ENCODE measurements around the gene TMEM161A.

GRCh38 chr19:19078801-19079200 is 59.5 kb downstream of the TMEM161A start:
- TF ChIP-seq POLR2A (IDR thresholded peaks at IDR 0.05) (no peak), EP300 (IDR thresholded peaks at IDR 0.05) (no peak), POLR2AphosphoS5 (IDR thresholded peaks at IDR 0.05) (no peak)
- TF ChIP-seq, protein P1, sequence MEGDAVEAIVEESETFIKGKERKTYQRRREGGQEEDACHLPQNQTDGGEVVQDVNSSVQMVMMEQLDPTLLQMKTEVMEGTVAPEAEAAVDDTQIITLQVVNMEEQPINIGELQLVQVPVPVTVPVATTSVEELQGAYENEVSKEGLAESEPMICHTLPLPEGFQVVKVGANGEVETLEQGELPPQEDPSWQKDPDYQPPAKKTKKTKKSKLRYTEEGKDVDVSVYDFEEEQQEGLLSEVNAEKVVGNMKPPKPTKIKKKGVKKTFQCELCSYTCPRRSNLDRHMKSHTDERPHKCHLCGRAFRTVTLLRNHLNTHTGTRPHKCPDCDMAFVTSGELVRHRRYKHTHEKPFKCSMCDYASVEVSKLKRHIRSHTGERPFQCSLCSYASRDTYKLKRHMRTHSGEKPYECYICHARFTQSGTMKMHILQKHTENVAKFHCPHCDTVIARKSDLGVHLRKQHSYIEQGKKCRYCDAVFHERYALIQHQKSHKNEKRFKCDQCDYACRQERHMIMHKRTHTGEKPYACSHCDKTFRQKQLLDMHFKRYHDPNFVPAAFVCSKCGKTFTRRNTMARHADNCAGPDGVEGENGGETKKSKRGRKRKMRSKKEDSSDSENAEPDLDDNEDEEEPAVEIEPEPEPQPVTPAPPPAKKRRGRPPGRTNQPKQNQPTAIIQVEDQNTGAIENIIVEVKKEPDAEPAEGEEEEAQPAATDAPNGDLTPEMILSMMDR (IDR thresholded peaks at IDR 0.05), result no peak

Measured in sigmoid colon (tissue), 4 donors.